WERI-Rb-1 (cell line): Measurements from ENCODE around the gene CNTNAP2.
"Not testable (repeated sequence)": the region's sequence is repeated elsewhere in the genome, so short reads cannot be mapped to it uniquely, and the experiment has no call there.

Experiments
- DNase-seq: peaks from one replicate; pipeline ENCODE4 v3.0.0-alpha.2; 2020
- H3K27ac ChIP-seq: fragments of 250-450 bp; sonication (Bioruptor Pico); 2 replicates; pipeline ENCODE4 v1.5.1; 2020; ENCODE audit warnings: mild to moderate bottlenecking, moderate library complexity
- H3K27me3 ChIP-seq: fragments of 250-450 bp; sonication (Bioruptor Pico); 2 replicates; pipeline ENCODE4 v1.5.1; 2021; ENCODE audit warnings: mild to moderate bottlenecking, low read depth, moderate library complexity; ENCODE audit not compliant: insufficient read depth, severe bottlenecking
- H3K36me3 ChIP-seq: fragments of 250-450 bp; sonication (Bioruptor Pico); 2 replicates; pipeline ENCODE4 v1.5.1; 2020; ENCODE audit warnings: mild to moderate bottlenecking, moderate library complexity
- H3K4me3 ChIP-seq: 2 replicates; pipeline ENCODE4 v1.5.1; 2011; ENCODE audit warnings: low read depth, mild to moderate bottlenecking, control low read depth, low read length
- H3K9me3 ChIP-seq: fragments of 250-450 bp; sonication (Bioruptor Pico); 2 replicates; pipeline ENCODE4 v1.5.1; 2021; ENCODE audit warnings: mild to moderate bottlenecking, moderate library complexity; ENCODE audit not compliant: severe bottlenecking
- TF ChIP-seq, protein P1 (sequence below): IDR thresholded peaks from 2 replicates; pipeline ENCODE4 v1.5.1; 2011; ENCODE audit warnings: low read depth, mild to moderate bottlenecking, control low read depth, inconsistent platforms, low read length

CNTNAP2 gene

DNA sequence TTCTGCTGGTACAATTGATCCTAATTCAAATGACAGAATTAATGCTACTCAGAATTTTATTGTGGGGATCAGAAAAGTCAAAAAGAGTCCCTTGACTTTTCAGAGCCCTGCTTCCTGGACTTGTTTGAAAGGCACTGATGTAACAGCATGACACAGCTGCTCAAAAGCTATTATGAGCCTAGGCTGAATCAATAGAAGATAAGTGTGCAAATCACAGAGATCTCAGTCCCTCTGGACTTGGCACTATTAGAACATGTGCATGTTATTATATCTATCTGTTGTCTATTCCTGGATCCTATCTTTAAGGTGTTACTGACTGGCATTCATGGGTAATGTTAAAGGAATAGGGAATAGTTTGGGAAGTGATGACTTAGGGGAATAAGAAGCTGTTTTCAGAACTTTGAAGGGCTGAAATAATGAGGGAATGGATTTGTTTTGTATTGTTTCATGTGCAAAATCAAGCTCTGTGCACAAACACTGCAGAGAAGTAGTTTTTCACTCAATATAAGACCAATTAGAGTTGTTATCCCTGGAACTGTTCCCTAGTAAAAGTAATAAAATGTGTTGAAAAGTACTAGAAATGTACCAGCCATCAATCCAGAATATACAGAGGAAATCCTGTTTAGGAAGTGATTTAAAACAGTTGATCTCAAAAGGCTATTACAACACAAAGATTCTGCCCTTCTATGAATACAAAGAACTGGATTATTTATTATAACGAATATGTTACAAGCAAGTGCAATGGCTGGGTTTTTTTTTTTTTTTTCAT, 1659.1 kb downstream of the CNTNAP2 start:
- Histone ChIP-seq H3K9me3 (no peaks in the 10 kb centered on the region), H3K27ac (peak overlapping the region; percentile 35), H3K36me3 (no peaks in the 10 kb centered on the region), H3K4me3 (no peak overlapping the region), H3K27me3 (no peaks in the 10 kb centered on the region)
- TF ChIP-seq, protein P1, sequence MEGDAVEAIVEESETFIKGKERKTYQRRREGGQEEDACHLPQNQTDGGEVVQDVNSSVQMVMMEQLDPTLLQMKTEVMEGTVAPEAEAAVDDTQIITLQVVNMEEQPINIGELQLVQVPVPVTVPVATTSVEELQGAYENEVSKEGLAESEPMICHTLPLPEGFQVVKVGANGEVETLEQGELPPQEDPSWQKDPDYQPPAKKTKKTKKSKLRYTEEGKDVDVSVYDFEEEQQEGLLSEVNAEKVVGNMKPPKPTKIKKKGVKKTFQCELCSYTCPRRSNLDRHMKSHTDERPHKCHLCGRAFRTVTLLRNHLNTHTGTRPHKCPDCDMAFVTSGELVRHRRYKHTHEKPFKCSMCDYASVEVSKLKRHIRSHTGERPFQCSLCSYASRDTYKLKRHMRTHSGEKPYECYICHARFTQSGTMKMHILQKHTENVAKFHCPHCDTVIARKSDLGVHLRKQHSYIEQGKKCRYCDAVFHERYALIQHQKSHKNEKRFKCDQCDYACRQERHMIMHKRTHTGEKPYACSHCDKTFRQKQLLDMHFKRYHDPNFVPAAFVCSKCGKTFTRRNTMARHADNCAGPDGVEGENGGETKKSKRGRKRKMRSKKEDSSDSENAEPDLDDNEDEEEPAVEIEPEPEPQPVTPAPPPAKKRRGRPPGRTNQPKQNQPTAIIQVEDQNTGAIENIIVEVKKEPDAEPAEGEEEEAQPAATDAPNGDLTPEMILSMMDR: no peak
- peak; percentile 16 for DNase-seq

DNA sequence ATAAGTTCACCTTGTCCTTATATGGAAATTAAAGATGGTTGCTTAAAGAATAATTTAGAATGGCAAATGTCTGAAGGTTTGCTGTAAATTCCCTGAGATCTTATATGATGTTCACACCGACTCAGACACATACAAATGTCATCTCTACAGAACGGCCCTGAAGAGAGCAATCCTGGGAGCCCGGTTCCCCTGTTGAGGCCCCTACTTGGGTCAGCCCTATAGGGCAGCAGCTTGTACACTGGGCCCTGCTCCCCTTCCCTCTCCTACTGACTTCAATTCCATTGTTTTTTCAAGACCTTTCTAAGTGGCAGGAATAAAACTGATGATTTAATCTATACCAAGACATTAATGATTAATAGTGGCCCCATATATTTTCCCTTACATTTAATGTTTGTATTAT, 1660.7 kb downstream of the CNTNAP2 start:
- no peak overlapping the region for H3K27ac ChIP-seq
- H3K36me3 ChIP-seq: no peaks in the 10 kb centered on the region
- no peaks in the 10 kb centered on the region for H3K27me3 ChIP-seq
- TF ChIP-seq, protein P1: no peak
- no peaks in the 10 kb centered on the region for H3K9me3 ChIP-seq
- DNase-seq: no peak
- no peak overlapping the region for H3K4me3 ChIP-seq

DNA sequence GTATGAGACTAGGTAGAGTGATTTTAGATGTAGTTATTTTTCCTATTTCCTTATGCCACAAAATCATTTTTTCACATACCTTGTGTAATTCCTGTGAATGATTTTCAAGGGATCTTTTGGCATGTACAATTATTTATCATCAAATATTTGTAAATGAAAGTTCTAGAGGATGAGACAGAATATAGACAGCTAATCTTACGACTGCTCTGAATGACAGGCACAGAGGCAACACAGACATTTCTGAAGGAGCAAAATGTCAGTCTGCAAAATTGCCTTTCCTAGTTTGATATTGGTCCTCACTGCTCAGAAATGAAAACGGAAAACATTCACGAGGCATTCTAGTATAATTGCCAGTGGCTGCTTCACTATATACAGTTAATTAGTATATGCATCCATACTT, 1663.3 kb downstream of the CNTNAP2 start:
- H3K27ac ChIP-seq: no peak overlapping the region
- TF ChIP-seq, protein P1: no peak
- H3K9me3 ChIP-seq: no peaks in the 10 kb centered on the region
- H3K36me3 ChIP-seq: no peaks in the 10 kb centered on the region
- no peak overlapping the region for H3K4me3 ChIP-seq
- DNase-seq: no peak
- no peaks in the 10 kb centered on the region for H3K27me3 ChIP-seq

DNA sequence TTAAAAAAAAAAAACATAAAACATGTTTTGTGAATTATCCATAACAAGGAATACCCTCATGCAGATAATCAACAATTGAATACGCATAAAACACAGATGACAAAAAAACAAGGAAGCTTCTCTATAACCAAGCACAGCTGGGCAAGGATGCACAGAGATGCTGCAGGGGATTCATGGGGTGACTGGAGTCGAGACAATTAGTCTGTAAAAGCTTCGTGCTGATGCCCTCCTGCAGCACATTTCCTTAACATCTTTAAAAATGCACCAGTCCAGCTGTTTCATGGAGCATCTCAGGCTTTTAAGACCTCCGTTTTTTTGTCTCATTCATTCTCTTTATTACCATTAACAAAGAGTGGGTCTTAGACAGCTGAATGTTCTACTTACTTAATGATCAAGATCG, 1680.0 kb downstream of the CNTNAP2 start:
- Histone ChIP-seq H3K27ac (no peak overlapping the region), H3K27me3 (no peaks in the 10 kb centered on the region), H3K4me3 (no peak overlapping the region), H3K36me3 (no peaks in the 10 kb centered on the region), H3K9me3 (no peaks in the 10 kb centered on the region)
- TF ChIP-seq, protein P1: no peak
- DNase-seq: no peak

DNA sequence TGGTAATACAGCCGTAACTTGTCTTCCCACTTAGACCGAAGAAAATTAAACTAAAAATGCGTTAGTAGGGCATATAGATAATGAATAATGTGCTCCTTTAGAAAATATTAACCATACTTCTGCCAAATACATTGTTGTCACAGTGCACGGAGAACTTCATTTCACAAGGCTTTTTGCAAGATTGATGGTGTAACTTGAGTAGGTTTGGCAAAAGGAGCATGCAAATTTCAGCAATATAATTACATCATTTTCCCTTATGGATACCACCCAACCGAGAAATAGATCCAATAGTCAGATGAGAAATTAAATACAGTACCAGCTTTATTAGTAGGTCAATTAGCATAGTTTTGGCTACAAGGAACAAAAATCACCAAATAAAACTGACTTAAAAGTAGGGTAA, 1681.4 kb downstream of the CNTNAP2 start:
- Histone ChIP-seq H3K4me3 (no peak overlapping the region), H3K9me3 (no peaks in the 10 kb centered on the region), H3K36me3 (no peaks in the 10 kb centered on the region), H3K27me3 (no peaks in the 10 kb centered on the region), H3K27ac (no peak overlapping the region)
- DNase-seq: no peak
- TF ChIP-seq, protein P1: no peak

DNA sequence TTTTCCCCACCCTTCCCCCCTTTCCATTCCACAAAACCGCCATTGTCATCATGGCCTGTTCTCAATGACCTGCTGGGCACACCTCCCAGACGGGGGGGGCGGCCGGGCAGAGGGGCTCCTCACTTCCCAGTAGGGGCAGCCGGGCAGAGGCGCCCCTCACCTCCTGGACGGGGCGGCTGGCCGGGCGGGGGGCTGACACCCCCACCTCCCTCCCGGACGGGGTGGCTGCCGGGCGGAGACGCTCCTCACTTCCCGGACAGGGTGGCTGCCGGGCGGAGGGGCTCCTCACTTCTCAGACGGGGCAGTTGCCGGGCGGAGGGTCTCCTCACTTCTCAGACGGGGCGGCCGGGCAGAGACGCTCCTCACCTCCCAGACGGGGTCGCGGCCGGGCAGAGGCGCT, 1685.2 kb downstream of the CNTNAP2 start:
- not testable (repeated sequence) for H3K27ac ChIP-seq, DNase-seq, H3K36me3 ChIP-seq, H3K4me3 ChIP-seq, H3K27me3 ChIP-seq
- peaks cover 12% of the 10 kb centered on the region for H3K9me3 ChIP-seq
